Activated CD8-positive, alpha-beta memory T cell treated with anti-CD3 and anti-CD28 coated beads, Interleukin-2, amount 10 ng/mL, durations not matched to agents 7 days and 5 days (primary cell): Measurements from ENCODE around the gene NQO2. TPM values are rescaled to one million over a fixed set of nuclear protein-coding genes. Genes with fewer than 3 reads are reported as not detected.
"Not testable (repeated sequence)": the region's sequence is repeated elsewhere in the genome, so short reads cannot be mapped to it uniquely, and the experiment has no call there.

Source experiments
- ATAC-seq: fragments of 150-1000 bp; cut with Tn5 transposase; one replicate; pipeline ENCODE4 v1.10.0; 2021; ENCODE audit warnings: moderate library complexity
- CTCF ChIA-PET: fragments of 350-600 bp; sonication (Branson Sonifier 250); formaldehyde crosslinking; loops from one replicate; lab custom pipeline; 2021; ENCODE audit warnings: antibody characterized with exemption; lab: Charles Lee
- DNase-seq: peaks from one replicate; pipeline ENCODE4 v3.0.0-alpha.2; 2020
- H3K27ac Mint-ChIP-seq: one replicate; pipeline ENCODE4 v1.8.0; 2021; ENCODE audit warnings: mild to moderate bottlenecking, mixed read lengths
- H3K27me3 Mint-ChIP-seq: one replicate; pipeline ENCODE4 v1.8.0; 2021; ENCODE audit warnings: mixed read lengths
- H3K36me3 Mint-ChIP-seq: one replicate; pipeline ENCODE4 v1.8.0; 2021; ENCODE audit warnings: mild to moderate bottlenecking, mixed read lengths
- H3K4me1 Mint-ChIP-seq: one replicate; pipeline ENCODE4 v1.8.0; 2021; ENCODE audit warnings: mixed read lengths
- H3K4me3 Mint-ChIP-seq: one replicate; pipeline ENCODE4 v1.8.0; 2021; ENCODE audit warnings: mild to moderate bottlenecking, moderate library complexity, mixed read lengths
- H3K9me3 Mint-ChIP-seq: one replicate; pipeline ENCODE4 v1.8.0; 2022; ENCODE audit warnings: low read depth, mixed read lengths
- total RNA-seq, 2 experiments: library from RNA; stranded (reverse); gene quantifications; one replicate each; pipeline ENCODE4 v1.2.3, GENCODE V29; 2021

The NQO2 gene
- total RNA-seq, 2 experiments from 2014 or later, result 11.9 to 14.5 TPM

GRCh38 chr6:3052481-3053230 lies 53.0 kb downstream of the NQO2 start:
- Mint-ChIP-seq H3K4me3 (peak overlapping the region; percentile 72), H3K9me3 (no peaks in the 10 kb centered on the region), H3K27ac (peak overlapping the region; percentile 66), H3K36me3 (no peaks in the 10 kb centered on the region), H3K4me1 (peaks cover 25% of the 10 kb centered on the region), H3K27me3 (peaks cover 25% of the 10 kb centered on the region)
- ATAC-seq (no peak), DNase-seq (no peak)
- CTCF ChIA-PET, result interaction anchor here (0.8 to 4.1 kb wide), 9 partner anchors 11 to 262 kb away, joined by 3 to 46 read pairs (median 6); partner anchors contain the start of gene NQO2

GRCh38 chr6:3053231-3053508 lies 53.5 kb downstream of the NQO2 start:
- Mint-ChIP-seq H3K36me3 (no peaks in the 10 kb centered on the region), H3K27me3 (peaks cover 27% of the 10 kb centered on the region), H3K4me3 (peak overlapping the region; percentile 72), H3K4me1 (peaks cover 25% of the 10 kb centered on the region), H3K9me3 (no peaks in the 10 kb centered on the region), H3K27ac (peak overlapping the region; percentile 66)
- no peak for ATAC-seq
- CTCF ChIA-PET, result interaction anchor here (0.7 to 4.1 kb wide), 13 partner anchors 11 to 262 kb away, joined by 3 to 46 read pairs (median 6); partner anchors contain the start of gene NQO2
- no peak for DNase-seq

GRCh38 chr6:3054229-3055157 lies 54.8 kb downstream of the NQO2 start:
- Mint-ChIP-seq H3K4me1 (peaks cover 34% of the 10 kb centered on the region), H3K27me3 (peaks cover 15% of the 10 kb centered on the region)
- H3K27ac Mint-ChIP-seq, DNase-seq, H3K4me3 Mint-ChIP-seq, ATAC-seq, H3K9me3 Mint-ChIP-seq, H3K36me3 Mint-ChIP-seq: not testable (repeated sequence)
- CTCF ChIA-PET, result interaction anchor here (0.6 to 4.1 kb wide), 14 partner anchors 9 to 264 kb away, joined by 3 to 46 read pairs (median 4); partner anchors contain the start of gene NQO2

GRCh38 chr6:3055158-3055499 lies 55.4 kb downstream of the NQO2 start:
- H3K36me3 Mint-ChIP-seq, H3K9me3 Mint-ChIP-seq, H3K4me3 Mint-ChIP-seq, ATAC-seq, DNase-seq, H3K27ac Mint-ChIP-seq: not testable (repeated sequence)
- CTCF ChIA-PET, result interaction anchor here (1.6 to 4.1 kb wide), 2 partner anchors 54 to 264 kb away, joined by 4 to 46 read pairs; partner anchors contain the start of gene NQO2
- peaks cover 36% of the 10 kb centered on the region for H3K4me1 Mint-ChIP-seq
- peaks cover 13% of the 10 kb centered on the region for H3K27me3 Mint-ChIP-seq

GRCh38 chr6:3057063-3057770 lies 57.5 kb downstream of the NQO2 start:
- ATAC-seq, result no peak

GRCh38 chr6:3058957-3059356 lies 59.3 kb downstream of the NQO2 start:
- no peaks in the 10 kb centered on the region for H3K9me3 Mint-ChIP-seq
- no peak for DNase-seq
- no peaks in the 10 kb centered on the region for H3K36me3 Mint-ChIP-seq
- peak overlapping the region; percentile 56 for H3K27ac Mint-ChIP-seq
- CTCF ChIA-PET, result interaction anchor here (0.7 to 5.3 kb wide), 9 partner anchors 9 to 268 kb away, joined by 3 to 52 read pairs (median 5); partner anchors contain the start of genes NQO2 and RIPK1
- no peak overlapping the region for H3K4me3 Mint-ChIP-seq
- ATAC-seq, result no peak
- H3K27me3 Mint-ChIP-seq, result peaks cover 10% of the 10 kb centered on the region
- H3K4me1 Mint-ChIP-seq, result peaks cover 30% of the 10 kb centered on the region

More at GRCh38 chr6:3057063-3057770, 57.5 kb downstream of the NQO2 start:
- H3K27me3 Mint-ChIP-seq, result peaks cover 10% of the 10 kb centered on the region
- H3K4me1 Mint-ChIP-seq, result peaks cover 40% of the 10 kb centered on the region
- CTCF ChIA-PET, result interaction anchor here (0.8 to 5.3 kb wide), 9 partner anchors 8 to 320 kb away, joined by 3 to 52 read pairs (median 4); partner anchors contain the start of gene NQO2
- H3K4me3 Mint-ChIP-seq, result no peak overlapping the region
- H3K36me3 Mint-ChIP-seq, result no peaks in the 10 kb centered on the region
- no peak overlapping the region for H3K27ac Mint-ChIP-seq
- no peak for DNase-seq
- H3K9me3 Mint-ChIP-seq, result no peaks in the 10 kb centered on the region

- CTCF ChIA-PET, result interaction anchor here (1.3 to 5.3 kb wide), 6 partner anchors 10 to 70 kb away, joined by 3 to 52 read pairs (median 6); partner anchors contain the start of gene NQO2
- H3K27me3 Mint-ChIP-seq, H3K36me3 Mint-ChIP-seq, ATAC-seq, H3K4me3 Mint-ChIP-seq, H3K27ac Mint-ChIP-seq, DNase-seq, H3K9me3 Mint-ChIP-seq: not testable (repeated sequence)
- peaks cover 31% of the 10 kb centered on the region for H3K4me1 Mint-ChIP-seq
Observed at GRCh38 chr6:3060092-3060491, 60.4 kb downstream of the NQO2 start.

- Mint-ChIP-seq H3K4me3 (no peak overlapping the region), H3K27ac (no peak overlapping the region), H3K27me3 (peaks cover 7% of the 10 kb centered on the region), H3K9me3 (no peaks in the 10 kb centered on the region), H3K36me3 (peaks cover 4% of the 10 kb centered on the region), H3K4me1 (peaks cover 31% of the 10 kb centered on the region)
- CTCF ChIA-PET, result interaction anchor here (1.1 to 1.6 kb wide), 3 partner anchors 60 to 72 kb away, joined by 5 to 6 read pairs (median 6); partner anchors contain the start of gene NQO2
- ATAC-seq (no peak), DNase-seq (no peak)
Observed at GRCh38 chr6:3061501-3061941, 61.8 kb downstream of the NQO2 start.

- not testable (repeated sequence) for H3K36me3 Mint-ChIP-seq, H3K9me3 Mint-ChIP-seq, DNase-seq, ATAC-seq, H3K27me3 Mint-ChIP-seq
- Mint-ChIP-seq H3K4me3 (peak overlapping the region; percentile 92), H3K27ac (peak overlapping the region; percentile 28), H3K4me1 (peaks cover 45% of the 10 kb centered on the region)
- CTCF ChIA-PET, result interaction anchor here (0.8 to 1.3 kb wide), 12 partner anchors 10 to 222 kb away, joined by 3 to 9 read pairs (median 4); partner anchors contain the start of genes NQO2 and SERPINB1
Observed at GRCh38 chr6:3063340-3063732, 63.6 kb downstream of the NQO2 start.

- CTCF ChIA-PET, result interaction anchor here (0.8 to 1.3 kb wide), 14 partner anchors 9 to 271 kb away, joined by 3 to 9 read pairs (median 4); partner anchors contain the start of genes NQO2 and SERPINB1
- Mint-ChIP-seq H3K27ac (peak overlapping the region; percentile 87), H3K4me1 (peaks cover 41% of the 10 kb centered on the region), H3K27me3 (no peaks in the 10 kb centered on the region), H3K36me3 (peaks cover 9% of the 10 kb centered on the region), H3K4me3 (peak overlapping the region; percentile 92), H3K9me3 (no peaks in the 10 kb centered on the region)
- DNase-seq (peak; percentile 96), ATAC-seq (peak; percentile 86)
Observed at GRCh38 chr6:3063733-3064700, 64.3 kb downstream of the NQO2 start.

GRCh38 chr6:3068329-3069214 lies 68.9 kb downstream of the NQO2 start, which contains the start of gene RIPK1:
TSS of gene RIPK1 (plus strand) at chr6:3068494. CDS start at chr6:3076824, 8,330 bp downstream.
- H3K4me3 Mint-ChIP-seq, result peak within 1 kb of the TSS; percentile 96
- peaks cover 55% of the 10 kb centered on the region for H3K4me1 Mint-ChIP-seq
- ATAC-seq, result peak; percentile 80

More at GRCh38 chr6:3068329-3069214, 68.9 kb downstream of the NQO2 start, which contains the start of gene RIPK1:
- CTCF ChIA-PET, result interaction anchor here (0.8 to 2.0 kb wide), 10 partner anchors 9 to 183 kb away, joined by 3 to 9 read pairs (median 4); partner anchors contain the start of gene NQO2
- H3K27ac Mint-ChIP-seq, result peak within 1 kb of the TSS; percentile 97
- H3K27me3 Mint-ChIP-seq, result no peaks in the 10 kb centered on the region
- peaks cover 20% of the 10 kb centered on the region for H3K36me3 Mint-ChIP-seq
- peak; percentile 96 for DNase-seq
- no peaks in the 10 kb centered on the region for H3K9me3 Mint-ChIP-seq
